ENCODE data around the gene UCK1. TPM values are rescaled to one million over a fixed set of nuclear protein-coding genes. Genes with fewer than 3 reads are reported as not detected.

The UCK1 gene
- total RNA-seq, 4 donors from 2014 or later: 22.0 to 35.1 (median 25.4) TPM

GRCh38 chr9:131503626-131504465 is 27.2 kb downstream of the UCK1 start:
- DNase-seq (ENCODE audit: low spot score in 2 of 2): no peak
- 11 to 18% methylated on average over 24 to 32 of the region's 32 CpGs for WGBS, 2 donors
- TF ChIP-seq CTCF (IDR thresholded peaks at IDR 0.05) (no peak), POLR2A (IDR thresholded peaks at IDR 0.05) (no peak)
- intact Hi-C loops (cut with DNase I; ENCODE audit: low total_unique reads): no loop called here
- H3K4me3 ChIP-seq (ENCODE audit: low read depth, poor library complexity, severe bottlenecking): peak overlapping the region; percentile 71

- DNase-seq (ENCODE audit: low spot score in 2 of 2): peak; percentile 72 to 97
- peak within 1 kb of the TSS; percentile 71 for H3K4me3 ChIP-seq (ENCODE audit: low read depth, poor library complexity, severe bottlenecking)
- TF ChIP-seq POLR2A (IDR thresholded peaks at IDR 0.05) (no peak), CTCF (IDR thresholded peaks at IDR 0.05) (no peak)
- intact Hi-C loops (cut with DNase I; ENCODE audit: low total_unique reads): no loop called here
- 0 to 1% methylated on average over 32 to 42 of the region's 83 CpGs for WGBS, 2 donors
These were observed 28.1 kb downstream of the UCK1 start, which contains the start of gene POMT1 for GRCh38 chr9:131502781-131503625. TSS of gene POMT1 (plus strand) at chr9:131502918. CDS start at chr9:131504219, 1,301 bp downstream.

GRCh38 chr9:131500939-131501541 is 30.0 kb downstream of the UCK1 start:
- H3K4me3 ChIP-seq (ENCODE audit: low read depth, poor library complexity, severe bottlenecking): no peak overlapping the region
- no peak for DNase-seq (ENCODE audit: low spot score in 2 of 2)
- intact Hi-C loops (cut with DNase I; ENCODE audit: low total_unique reads): no loop called here
- TF ChIP-seq POLR2A (IDR thresholded peaks at IDR 0.05): no peak
- no peak for TF ChIP-seq CTCF (IDR thresholded peaks at IDR 0.05)
- 39% methylated on average over 5 of the region's 5 CpGs for WGBS, 2 donors

- H3K4me3 ChIP-seq (ENCODE audit: low read depth, poor library complexity, severe bottlenecking): no peak overlapping the region
- intact Hi-C loops (cut with DNase I; ENCODE audit: low total_unique reads): no loop called here
- WGBS, 2 donors: 63 to 68% methylated on average over 12 of the region's 12 CpGs
- TF ChIP-seq POLR2A (IDR thresholded peaks at IDR 0.05): no peak
- no peak for DNase-seq (ENCODE audit: low spot score in 2 of 2)
These were observed 30.7 kb downstream of the UCK1 start for GRCh38 chr9:131500377-131500776.

GRCh38 chr9:131499254-131499767 is 31.8 kb downstream of the UCK1 start:
- WGBS, 2 donors: 73 to 80% methylated on average over 7 of the region's 7 CpGs

More at GRCh38 chr9:131499254-131499767, 31.8 kb downstream of the UCK1 start:
- H3K4me3 ChIP-seq (ENCODE audit: low read depth, poor library complexity, severe bottlenecking): no peak overlapping the region
- DNase-seq (ENCODE audit: low spot score in 2 of 2): no peak
- intact Hi-C loops (cut with DNase I; ENCODE audit: low total_unique reads): loop anchor here (10.0 kb wide), 1 partner anchor 105 kb away; the partner anchor contains the start of gene PRRC2B
- TF ChIP-seq POLR2A (IDR thresholded peaks at IDR 0.05) (no peak), CTCF (IDR thresholded peaks at IDR 0.05) (no peak)

Measured in lower leg skin (tissue), 4 donors.